Progenitor cell of endocrine pancreas (in vitro differentiated cells): Measurements from ENCODE around the gene E2F1. TPM values are rescaled to one million over a fixed set of nuclear protein-coding genes. Genes with fewer than 3 reads are reported as not detected.

Experiments
- DNase-seq: peaks from one replicate; pipeline ENCODE4 v3.0.0; 2021; ENCODE audit warnings: low spot score; ENCODE audit not compliant: unreplicated experiment
- H3K27ac Mint-ChIP-seq: 2 replicates; pipeline ENCODE4 v1.8.0; 2021; ENCODE audit warnings: mild to moderate bottlenecking, moderate library complexity, mixed read lengths
- H3K27me3 Mint-ChIP-seq: 2 replicates; pipeline ENCODE4 v1.8.0; 2021; ENCODE audit warnings: mixed read lengths
- H3K36me3 Mint-ChIP-seq: 2 replicates; pipeline ENCODE4 v1.8.0; 2022; ENCODE audit warnings: mixed read lengths; ENCODE audit not compliant: insufficient read depth
- H3K4me1 Mint-ChIP-seq: 2 replicates; pipeline ENCODE4 v1.8.0; 2021; ENCODE audit warnings: low read depth, mixed read lengths
- H3K4me3 Mint-ChIP-seq: 2 replicates; pipeline ENCODE4 v1.8.0; 2021; ENCODE audit warnings: low read depth, mild to moderate bottlenecking, moderate library complexity, mixed read lengths
- H3K9me3 Mint-ChIP-seq: 2 replicates; pipeline ENCODE4 v1.8.0; 2021; ENCODE audit warnings: low read depth, mixed read lengths
- CTCF ChIP-seq: fragments of 200-600 bp; sonication (generic); IDR thresholded peaks from one replicate; pipeline ENCODE4 v1.5.0; 2021; ENCODE audit warnings: antibody characterized with exemption, mild to moderate bottlenecking; ENCODE audit not compliant: unreplicated experiment
- total RNA-seq: library from RNA; stranded (reverse); gene quantifications from 2 replicates; pipeline ENCODE4 v1.2.1, GENCODE V29; 2021

The E2F1 gene
- total RNA-seq, 1 donor from 2014 or later: 26.5 TPM

GRCh38 chr20:33655164-33655563, 31.0 kb downstream of the E2F1 start:
- H3K9me3 Mint-ChIP-seq: no peaks in the 10 kb centered on the region
- H3K27me3 Mint-ChIP-seq: no peaks in the 10 kb centered on the region
- H3K27ac Mint-ChIP-seq: peak overlapping the region; percentile 93
- peaks cover 2% of the 10 kb centered on the region for H3K36me3 Mint-ChIP-seq
- H3K4me3 Mint-ChIP-seq: no peak overlapping the region
- H3K4me1 Mint-ChIP-seq: peaks cover 47% of the 10 kb centered on the region
- no peak for TF ChIP-seq CTCF
- DNase-seq: no peak

- H3K27me3 Mint-ChIP-seq: no peaks in the 10 kb centered on the region
- TF ChIP-seq CTCF: no peak
- H3K4me1 Mint-ChIP-seq: peaks cover 49% of the 10 kb centered on the region
- H3K4me3 Mint-ChIP-seq: no peak overlapping the region
- peaks cover 2% of the 10 kb centered on the region for H3K36me3 Mint-ChIP-seq
- DNase-seq: no peak
- H3K9me3 Mint-ChIP-seq: no peaks in the 10 kb centered on the region
- peak overlapping the region; percentile 93 for H3K27ac Mint-ChIP-seq
Measured at GRCh38 chr20:33654680-33655161, 31.5 kb downstream of the E2F1 start.

- DNase-seq: no peak
- peak overlapping the region; percentile 93 for H3K27ac Mint-ChIP-seq
- no peaks in the 10 kb centered on the region for H3K9me3 Mint-ChIP-seq
- no peak for TF ChIP-seq CTCF
- peak overlapping the region; percentile 12 for H3K4me3 Mint-ChIP-seq
- peaks cover under 1% of the 10 kb centered on the region for H3K36me3 Mint-ChIP-seq
- no peaks in the 10 kb centered on the region for H3K27me3 Mint-ChIP-seq
- peaks cover 56% of the 10 kb centered on the region for H3K4me1 Mint-ChIP-seq
Measured at GRCh38 chr20:33653900-33654596, 32.1 kb downstream of the E2F1 start.

- H3K27ac Mint-ChIP-seq: peak overlapping the region; percentile 93
- H3K4me1 Mint-ChIP-seq: peaks cover 59% of the 10 kb centered on the region
- peak; percentile 70 for DNase-seq
- no peaks in the 10 kb centered on the region for H3K27me3 Mint-ChIP-seq
- no peaks in the 10 kb centered on the region for H3K36me3 Mint-ChIP-seq
- H3K4me3 Mint-ChIP-seq: peak overlapping the region; percentile 12
- TF ChIP-seq CTCF: peak; percentile 98
- H3K9me3 Mint-ChIP-seq: no peaks in the 10 kb centered on the region
Measured at GRCh38 chr20:33653218-33653899, 32.8 kb downstream of the E2F1 start.

GRCh38 chr20:33651562-33652048, 34.6 kb downstream of the E2F1 start:
- H3K4me1 Mint-ChIP-seq: peaks cover 59% of the 10 kb centered on the region
- no peaks in the 10 kb centered on the region for H3K27me3 Mint-ChIP-seq
- peak overlapping the region; percentile 86 for H3K27ac Mint-ChIP-seq
- H3K4me3 Mint-ChIP-seq: no peak overlapping the region
- peaks cover 3% of the 10 kb centered on the region for H3K36me3 Mint-ChIP-seq
- no peak for DNase-seq
- no peaks in the 10 kb centered on the region for H3K9me3 Mint-ChIP-seq
- no peak for TF ChIP-seq CTCF
